HepG2 (cell line): Measurements from ENCODE around the gene DQX1. TPM values are rescaled to one million over a fixed set of nuclear protein-coding genes. Genes with fewer than 3 reads are reported as not detected.

Source experiments
- ATAC-seq: fragments of 200-7000 bp; cut with Tn5 transposase; 3 replicates; pipeline ENCODE4 v1.9.1; 2020; ENCODE audit warnings: mild to moderate bottlenecking, moderate library complexity
- BruUV-seq: library from RNA; stranded (reverse); fragments of 400-500 nt; replicated peaks from 2 replicates; lab custom pipeline; 2021; lab: Mats Ljungman, UMichigan
- CTCF ChIA-PET: fragments of 300-600 bp; formaldehyde crosslinking; extraction: SDS; loops from one replicate; lab custom pipeline; 2021; ENCODE audit warnings: low total read pairs, inconsistent platforms, low intra/inter-chr PET ratio; lab: Yijun Ruan, JAX
- POLR2A ChIA-PET: fragments of 350-600 bp; sonication (Branson Sonifier 250); formaldehyde crosslinking; loops from one replicate; lab custom pipeline; 2020; ENCODE audit warnings: antibody characterized with exemption, inconsistent platforms; lab: Yijun Ruan, JAX
- DNase-seq: peaks from one replicate; pipeline ENCODE4 v3.0.0-alpha.2; 2015; ENCODE audit warnings: low spot score
- FAIRE-seq: peaks from 3 replicates; lab custom pipeline; 2011; peaks lifted over from hg19 to GRCh38; lab: Jason Lieb, UNC
- H2AFZ ChIP-seq: one replicate; pipeline ENCODE4 v1.6.1; 2011; ENCODE audit warnings: low read length, inconsistent platforms
- H3K27ac ChIP-seq: fragments of 300-600 bp; 3 replicates; pipeline ENCODE4 v1.8.0; 2011; ENCODE audit warnings: mixed run types, mild to moderate bottlenecking, mixed read lengths, low read length, inconsistent platforms; ENCODE audit not compliant: insufficient read depth; ENCODE audit errors: extremely low read length
- H3K27me3 ChIP-seq, 2 experiments: fragments of 200-600 bp in 1 of 2; 2 replicates in 1 of 2; 3 replicates in 1 of 2; pipeline versions ENCODE4 v1.6.0 to v1.8.0; 2011; ENCODE audit warnings: low read length in 2 of 2, mild to moderate bottlenecking in 2 of 2, moderate library complexity in 2 of 2, inconsistent platforms in 1 of 2; ENCODE audit not compliant: insufficient read depth in 2 of 2, control insufficient read depth in 1 of 2
- H3K36me3 ChIP-seq, 2 experiments: fragments of 200-600 bp in 1 of 2; replicated peaks in 1 of 2; 2 replicates in 1 of 2; 3 replicates in 1 of 2; pipeline versions ENCODE4 v1.5.1 to v1.8.0; 2011; ENCODE audit warnings: low read length in 2 of 2, inconsistent platforms in 1 of 2; ENCODE audit not compliant: insufficient read depth in 2 of 2, control insufficient read depth in 1 of 2
- H3K4me1 ChIP-seq: 2 replicates; pipeline ENCODE4 v1.5.1; 2012; ENCODE audit warnings: low read length, inconsistent platforms; ENCODE audit not compliant: insufficient read depth
- H3K4me2 ChIP-seq: 2 replicates; pipeline ENCODE4 v1.6.0; 2011; ENCODE audit warnings: low read depth, low read length, inconsistent platforms
- H3K4me3 ChIP-seq, 3 experiments: fragments of 200-600 bp in 1 of 3; sonication (generic), shearing (Covaris generic) in 1 of 3; replicated peaks in 1 of 3; 2 replicates each; pipeline ENCODE4 v1.5.1; 2011 to 2016; ENCODE audit warnings: low read length in 3 of 3, inconsistent platforms in 2 of 3, low read depth in 2 of 3, mild to moderate bottlenecking in 2 of 3, control low read depth in 1 of 3, mixed read lengths in 1 of 3; ENCODE audit not compliant: insufficient read depth in 1 of 3
- H3K79me2 ChIP-seq: one replicate; pipeline ENCODE4 v1.6.1; 2011; ENCODE audit warnings: low read length, inconsistent platforms; ENCODE audit not compliant: insufficient read depth
- H3K9ac ChIP-seq: 2 replicates; pipeline ENCODE4 v1.6.0; 2011; ENCODE audit warnings: mild to moderate bottlenecking, low read depth, low read length, inconsistent platforms; ENCODE audit not compliant: insufficient read depth
- H3K9me3 ChIP-seq: 2 replicates; pipeline ENCODE4 v1.5.1; 2012; ENCODE audit warnings: mild to moderate bottlenecking, low read length
- H4K20me1 ChIP-seq: 2 replicates; pipeline ENCODE4 v1.6.0; 2011; ENCODE audit warnings: inconsistent platforms, mild to moderate bottlenecking, low read length, moderate library complexity; ENCODE audit not compliant: insufficient read depth
- DNMT1 ChIP-seq: sonication (generic); formaldehyde crosslinking; IDR thresholded peaks from 2 replicates; pipeline ENCODE4 v1.5.1; 2020; ENCODE audit warnings: mild to moderate bottlenecking, missing genetic modification reagents
- FOXP4 ChIP-seq: sonication (generic); formaldehyde crosslinking; IDR thresholded peaks from 2 replicates; pipeline ENCODE4 v1.4.0; 2020; ENCODE audit warnings: missing genetic modification reagents
- HOXA7 ChIP-seq: sonication (generic); formaldehyde crosslinking; IDR thresholded peaks from 2 replicates; pipeline ENCODE4 v1.8.1; 2022; ENCODE audit warnings: mild to moderate bottlenecking, missing genetic modification reagents, moderate library complexity
- PHF8 ChIP-seq: sonication (generic); formaldehyde crosslinking; IDR thresholded peaks from 2 replicates; pipeline ENCODE4 v1.5.0; 2020; ENCODE audit warnings: missing genetic modification reagents
- PITX1 ChIP-seq: sonication (generic); formaldehyde crosslinking; IDR thresholded peaks from 2 replicates; pipeline ENCODE4 v1.5.1; 2020; ENCODE audit warnings: mild to moderate bottlenecking, missing genetic modification reagents
- POLR2A ChIP-seq, 2 experiments: IDR thresholded peaks; 2 replicates each; pipeline ENCODE4 v1.6.1; 2011; ENCODE audit warnings: low read depth in 2 of 2, low read length in 2 of 2, mild to moderate bottlenecking in 1 of 2, moderate library complexity in 1 of 2; ENCODE audit not compliant: insufficient read depth in 1 of 2
- POLR2G ChIP-seq: fragments of 200-400 bp; formaldehyde crosslinking; IDR thresholded peaks from 2 replicates; pipeline ENCODE4 v1.6.1; 2018; ENCODE audit warnings: mild to moderate bottlenecking, low read depth, low read length, moderate library complexity
- RCOR2 ChIP-seq: IDR thresholded peaks from 2 replicates; pipeline ENCODE4 v1.6.1; 2016; ENCODE audit warnings: missing biosample characterization, missing genetic modification reagents
- SRSF1 ChIP-seq: fragments of 200-400 bp; formaldehyde crosslinking; optimal IDR thresholded peaks from 2 replicates; pipeline ENCODE3; 2017; ENCODE audit warnings: mild to moderate bottlenecking, low read depth, low read length, moderate library complexity
- ZNF263 ChIP-seq: sonication (generic); formaldehyde crosslinking; IDR thresholded peaks from 2 replicates; pipeline ENCODE4 v1.4.0; 2020; ENCODE audit warnings: missing genetic modification reagents
- WGBS: methylation state at CpG from one replicate; pipeline ENCODE4 v1.1.6; 2017; ENCODE audit warnings: low lambda C conversion rate; 5-methylcytosine and 5-hydroxymethylcytosine counted together
- in situ Hi-C: cut with HindIII; loops from 2 replicates; pipeline ENCODE4 v1.10.0; 2017; ENCODE audit warnings: low pct_unique_long_range_greater_than_20kb; ENCODE audit not compliant: extremely low pct_ligation_motif_present
- intact Hi-C: fragments of 100-400 bp; cut with micrococcal nuclease; formaldehyde crosslinking; loops from one replicate; pipeline ENCODE4 v1.10.0; 2022; ENCODE audit not compliant: unreplicated experiment
- polyA plus RNA-seq, 8 experiments: library from polyadenylated mRNA; depleted of rRNA in 3 of 8; stranded (reverse) in 7 of 8; unstranded in 1 of 8; fragments of >200 nt; fragmentation: Illumina TruSeq in 4 of 8; extraction: Trizol in 4 of 8; gene quantifications; 2 replicates each; pipeline versions ENCODE4 v1.2.1 to v1.2.3, GENCODE V29; 2011 to 2016; ENCODE audit warnings: low read depth in 4 of 8, missing spikeins in 1 of 8, mixed read lengths in 1 of 8; ENCODE audit not compliant: insufficient read depth in 1 of 8
- total RNA-seq, 5 experiments: library from RNA; depleted of rRNA; stranded (reverse); fragments of >200 nt; fragmentation: Illumina TruSeq; extraction: Trizol; gene quantifications; 2 replicates each; pipeline ENCODE4 v1.2.3, GENCODE V29; 2016; ENCODE audit warnings: low read depth in 1 of 5
- TF ChIP-seq, protein P1 (sequence below): sonication (generic); formaldehyde crosslinking; IDR thresholded peaks from 2 replicates; pipeline ENCODE4 v1.4.0; 2020; ENCODE audit warnings: mild to moderate bottlenecking, missing genetic modification reagents
- TF ChIP-seq, protein P2 (sequence below): sonication (generic); formaldehyde crosslinking; IDR thresholded peaks from 2 replicates; pipeline ENCODE4 v1.4.0; 2020; ENCODE audit warnings: low read depth, mild to moderate bottlenecking, missing genetic modification reagents
- TF ChIP-seq, protein P3 (sequence below): sonication (generic); formaldehyde crosslinking; conservative IDR thresholded peaks from 2 replicates; pipeline ENCODE4 v1.8.1; 2023; ENCODE audit warnings: missing genetic modification reagents

Gene DQX1
- total and polyA plus RNA-seq, 2 of the 13 experiments (the other 11 are each of a cell fraction or from before 2014, with no cell fraction given), result 27.6 to 89.8 TPM

- TF ChIP-seq, protein P1, sequence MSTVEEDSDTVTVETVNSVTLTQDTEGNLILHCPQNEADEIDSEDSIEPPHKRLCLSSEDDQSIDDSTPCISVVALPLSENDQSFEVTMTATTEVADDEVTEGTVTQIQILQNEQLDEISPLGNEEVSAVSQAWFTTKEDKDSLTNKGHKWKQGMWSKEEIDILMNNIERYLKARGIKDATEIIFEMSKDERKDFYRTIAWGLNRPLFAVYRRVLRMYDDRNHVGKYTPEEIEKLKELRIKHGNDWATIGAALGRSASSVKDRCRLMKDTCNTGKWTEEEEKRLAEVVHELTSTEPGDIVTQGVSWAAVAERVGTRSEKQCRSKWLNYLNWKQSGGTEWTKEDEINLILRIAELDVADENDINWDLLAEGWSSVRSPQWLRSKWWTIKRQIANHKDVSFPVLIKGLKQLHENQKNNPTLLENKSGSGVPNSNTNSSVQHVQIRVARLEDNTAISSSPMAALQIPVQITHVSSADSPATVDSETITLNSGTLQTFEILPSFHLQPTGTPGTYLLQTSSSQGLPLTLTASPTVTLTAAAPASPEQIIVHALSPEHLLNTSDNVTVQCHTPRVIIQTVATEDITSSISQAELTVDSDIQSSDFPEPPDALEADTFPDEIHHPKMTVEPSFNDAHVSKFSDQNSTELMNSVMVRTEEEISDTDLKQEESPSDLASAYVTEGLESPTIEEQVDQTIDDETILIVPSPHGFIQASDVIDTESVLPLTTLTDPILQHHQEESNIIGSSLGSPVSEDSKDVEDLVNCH (CRISPR knock-in tag), result no peak
- TF ChIP-seq, protein P2, sequence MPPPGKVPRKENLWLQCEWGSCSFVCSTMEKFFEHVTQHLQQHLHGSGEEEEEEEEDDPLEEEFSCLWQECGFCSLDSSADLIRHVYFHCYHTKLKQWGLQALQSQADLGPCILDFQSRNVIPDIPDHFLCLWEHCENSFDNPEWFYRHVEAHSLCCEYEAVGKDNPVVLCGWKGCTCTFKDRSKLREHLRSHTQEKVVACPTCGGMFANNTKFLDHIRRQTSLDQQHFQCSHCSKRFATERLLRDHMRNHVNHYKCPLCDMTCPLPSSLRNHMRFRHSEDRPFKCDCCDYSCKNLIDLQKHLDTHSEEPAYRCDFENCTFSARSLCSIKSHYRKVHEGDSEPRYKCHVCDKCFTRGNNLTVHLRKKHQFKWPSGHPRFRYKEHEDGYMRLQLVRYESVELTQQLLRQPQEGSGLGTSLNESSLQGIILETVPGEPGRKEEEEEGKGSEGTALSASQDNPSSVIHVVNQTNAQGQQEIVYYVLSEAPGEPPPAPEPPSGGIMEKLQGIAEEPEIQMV (CRISPR knock-in tag), result no peak
- TF ChIP-seq HOXA7 (CRISPR knock-in tag), result no peak
- no peak for TF ChIP-seq RCOR2 (CRISPR knock-in tag)
Observed at GRCh38 chr2:74499267-74499939, 26.6 kb downstream of the DQX1 start, which contains the start of gene LBX2 (continued).

- Histone ChIP-seq H3K79me2 (peaks cover 23% of the 10 kb centered on the region), H2AFZ (no peak overlapping the region), H3K27ac (peak overlapping the region; percentile 70), H3K4me2 (peak overlapping the region; percentile 92), H3K4me3 (peak overlapping the region; percentile 32 to 66 (median 53); a peak in 5 of 6 replicates), H3K36me3 (peaks cover 2 to 6% of the 10 kb centered on the region in 2 experiments), H3K9me3 (no peaks in the 10 kb centered on the region), H4K20me1 (no peaks in the 10 kb centered on the region), H3K27me3 (no peaks in the 10 kb centered on the region; a peak in 1 of 5 replicates), H3K9ac (peak overlapping the region; percentile 50), H3K4me1 (peaks cover 66% of the 10 kb centered on the region)
- ATAC-seq (no peak), DNase-seq (no peak), FAIRE-seq (no peak)
- in situ Hi-C loops (no loop called here), intact Hi-C loops (loop anchor here (10.0 kb wide), 1 partner anchor 1804 kb away; no protein-coding TSS in a partner anchor)
- ChIA-PET CTCF (no interaction called here), POLR2A (interaction anchor here (1.0 to 16.5 kb wide), 11 partner anchors 9 to 69 kb away, joined by 3 to 795 read pairs (median 6); partner anchors contain the start of genes AUP1, CCDC142, DQX1 and HTRA2)
- WGBS, result 77% methylated on average over 41 of the region's 41 CpGs
- BruUV-seq, result no TSS peak
- TF ChIP-seq PITX1 (CRISPR knock-in tag) (no peak), FOXP4 (CRISPR knock-in tag) (no peak), POLR2A (IDR thresholded peaks at IDR 0.05; ENCODE audit: insufficient read depth in 1 of 2, low read depth in 2 of 2, low read length in 2 of 2) (peak in 1 of 2 experiments; percentile 66; a peak in 2 of 4 replicates), DNMT1 (CRISPR knock-in tag) (0 out of 2 replicates have a peak, but pooled peaks have one; percentile 5), ZNF263 (CRISPR knock-in tag) (no peak), PHF8 (CRISPR knock-in tag) (peak; percentile 48), SRSF1 (peak; percentile 14), POLR2G (0 out of 2 replicates have a peak, but pooled peaks have one; percentile 24)
- TF ChIP-seq, protein P3, sequence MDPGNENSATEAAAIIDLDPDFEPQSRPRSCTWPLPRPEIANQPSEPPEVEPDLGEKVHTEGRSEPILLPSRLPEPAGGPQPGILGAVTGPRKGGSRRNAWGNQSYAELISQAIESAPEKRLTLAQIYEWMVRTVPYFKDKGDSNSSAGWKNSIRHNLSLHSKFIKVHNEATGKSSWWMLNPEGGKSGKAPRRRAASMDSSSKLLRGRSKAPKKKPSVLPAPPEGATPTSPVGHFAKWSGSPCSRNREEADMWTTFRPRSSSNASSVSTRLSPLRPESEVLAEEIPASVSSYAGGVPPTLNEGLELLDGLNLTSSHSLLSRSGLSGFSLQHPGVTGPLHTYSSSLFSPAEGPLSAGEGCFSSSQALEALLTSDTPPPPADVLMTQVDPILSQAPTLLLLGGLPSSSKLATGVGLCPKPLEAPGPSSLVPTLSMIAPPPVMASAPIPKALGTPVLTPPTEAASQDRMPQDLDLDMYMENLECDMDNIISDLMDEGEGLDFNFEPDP (CRISPR knock-in tag), result 0 out of 2 replicates have a peak, but pooled peaks have one; percentile 85
Observed at GRCh38 chr2:74498500-74499266, 27.3 kb downstream of the DQX1 start.
